Mucosa of gallbladder (tissue), 1 donor: ENCODE results near the gene TRNP1. TPM values are rescaled to one million over a fixed set of nuclear protein-coding genes. Genes with fewer than 3 reads are reported as not detected.

Experiments
- DNase-seq: peaks from one replicate; pipeline ENCODE4 v3.0.0-alpha.2; 2020; ENCODE audit warnings: low spot score
- total RNA-seq: library from RNA; stranded (reverse); gene quantifications from one replicate; pipeline ENCODE4 v1.2.1, GENCODE V29; 2021
- donor health status: DM: no; HTN: no; CAD: no.

Gene TRNP1
- total RNA-seq, 1 donor from 2014 or later = 296 TPM

GRCh38 chr1:27026621-27027574 is 33.4 kb downstream of the TRNP1 start:
- peak; percentile 40 for DNase-seq

GRCh38 chr1:27027575-27028250 is 34.2 kb downstream of the TRNP1 start:
- no peak for DNase-seq

- DNase-seq = no peak
These were observed 36.0 kb downstream of the TRNP1 start for GRCh38 chr1:27029517-27029916.

- peak; percentile 68 for DNase-seq
These were observed 38.0 kb downstream of the TRNP1 start for GRCh38 chr1:27031235-27032118.

- no peak for DNase-seq
These were observed 38.6 kb downstream of the TRNP1 start for GRCh38 chr1:27032119-27032461.

- no peak for DNase-seq
These were observed 39.7 kb downstream of the TRNP1 start for GRCh38 chr1:27033043-27033746.

- DNase-seq = no peak
These were observed 41.9 kb downstream of the TRNP1 start for GRCh38 chr1:27035344-27035743.

- no peak for DNase-seq
These were observed 43.2 kb downstream of the TRNP1 start for GRCh38 chr1:27036718-27037117.

GRCh38 chr1:27037518-27037917 is 44.0 kb downstream of the TRNP1 start:
- no peak for DNase-seq

GRCh38 chr1:27038020-27038419 is 44.5 kb downstream of the TRNP1 start:
- DNase-seq = no peak

- no peak for DNase-seq
These were observed 49.2 kb downstream of the TRNP1 start for GRCh38 chr1:27042670-27043069.

- peak; percentile 91 for DNase-seq
These were observed 51.2 kb downstream of the TRNP1 start for GRCh38 chr1:27044613-27045151.

- peak; percentile 65 for DNase-seq
These were observed 52.6 kb downstream of the TRNP1 start for GRCh38 chr1:27045973-27046558.

GRCh38 chr1:27047914-27048313 is 54.4 kb downstream of the TRNP1 start:
- DNase-seq = no peak

GRCh38 chr1:27049100-27049499 is 55.6 kb downstream of the TRNP1 start:
- no peak for DNase-seq

- DNase-seq = no peak
These were observed 56.1 kb downstream of the TRNP1 start for GRCh38 chr1:27049607-27050006.
